ENCODE data around the gene PAPPA.

The PAPPA gene

DNA sequence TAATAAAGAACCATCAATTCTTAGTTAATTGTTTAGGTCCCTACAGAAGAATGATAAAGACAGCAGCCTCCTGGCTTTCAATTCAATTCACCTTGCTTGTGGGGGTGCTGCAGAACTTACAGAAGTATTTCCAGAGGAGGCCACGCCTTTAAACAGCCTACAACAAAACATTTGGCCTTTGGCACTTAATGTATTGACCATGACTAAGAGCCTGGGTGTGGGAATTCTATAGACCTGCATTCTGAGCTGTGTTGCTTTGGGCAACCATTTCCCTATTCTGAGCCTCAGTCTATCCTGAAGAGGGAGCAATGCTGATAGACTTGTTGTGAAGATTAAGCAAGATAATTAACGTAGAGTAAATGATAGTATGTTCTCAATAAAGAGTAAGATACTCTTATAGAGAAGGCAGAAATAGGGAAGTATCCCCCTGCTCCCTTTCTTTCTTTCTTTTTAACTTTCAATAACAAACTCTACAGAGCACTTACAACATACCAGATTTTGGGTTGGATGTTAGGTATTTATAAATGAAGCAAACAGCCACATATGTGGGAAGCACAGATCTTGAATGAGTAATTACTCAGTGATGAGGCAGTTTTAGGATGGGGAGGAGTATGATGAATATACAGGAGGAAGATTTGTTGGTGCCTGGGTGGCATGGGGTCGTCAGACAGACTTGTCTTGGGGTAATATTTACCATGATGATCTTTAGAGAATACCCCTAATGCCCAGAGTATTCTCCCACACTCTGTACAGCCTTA is 28.4 kb downstream of the PAPPA start:
- Histone ChIP-seq H3K9me3 (ENCODE audit: low read depth, low read length) (no peaks in the 10 kb centered on the region), H3K4me3 (no peak overlapping the region), H3K9ac (ENCODE audit: insufficient read length) (no peak overlapping the region), H3K36me3 (ENCODE audit: insufficient read depth, low read length) (peaks cover 88% of the 10 kb centered on the region), H3K27ac (peak overlapping the region; percentile 42)
- TF ChIP-seq POLR2AphosphoS5 (IDR thresholded peaks at IDR 0.05; ENCODE audit: borderline replicate concordance, low read depth, low read length), result no peak
- no peak for TF ChIP-seq FOXP2 (optimal IDR thresholded peaks at IDR 0.05; ENCODE audit: control extremely low read depth, extremely low read length, insufficient read depth)
- TF ChIP-seq EZH2 (IDR thresholded peaks at IDR 0.05), result no peak
- no peak for DNase-seq (ENCODE audit: low read depth, low spot score)

- H3K36me3 ChIP-seq (ENCODE audit: insufficient read depth, low read length), result peaks cover 88% of the 10 kb centered on the region
- TF ChIP-seq POLR2AphosphoS5 (IDR thresholded peaks at IDR 0.05; ENCODE audit: borderline replicate concordance, low read depth, low read length) (no peak), FOXP2 (optimal IDR thresholded peaks at IDR 0.05; ENCODE audit: control extremely low read depth, extremely low read length, insufficient read depth) (no peak), EZH2 (IDR thresholded peaks at IDR 0.05) (no peak)
- H3K27ac ChIP-seq, result no peak overlapping the region; the same call in 1 of the 2 replicates
- H3K4me3 ChIP-seq, result no peak overlapping the region
- H3K9ac ChIP-seq (ENCODE audit: insufficient read length), result no peak overlapping the region
- no peaks in the 10 kb centered on the region for H3K9me3 ChIP-seq (ENCODE audit: low read depth, low read length)
- DNase-seq (ENCODE audit: low read depth, low spot score), result no peak
Observed at GRCh38 chr9:116182876-116183275, 29.3 kb downstream of the PAPPA start.

GRCh38 chr9:116187570-116188170 is 34.1 kb downstream of the PAPPA start:
- TF ChIP-seq POLR2AphosphoS5 (IDR thresholded peaks at IDR 0.05; ENCODE audit: borderline replicate concordance, low read depth, low read length), result no peak
- Histone ChIP-seq H3K36me3 (ENCODE audit: insufficient read depth, low read length) (peaks cover 95% of the 10 kb centered on the region), H3K9ac (ENCODE audit: insufficient read length) (no peak overlapping the region), H3K27ac (no peak overlapping the region), H3K4me3 (no peak overlapping the region), H3K9me3 (ENCODE audit: low read depth, low read length) (no peaks in the 10 kb centered on the region)
- no peak for DNase-seq (ENCODE audit: low read depth, low spot score)

- Histone ChIP-seq H3K9me3 (ENCODE audit: low read depth, low read length) (no peaks in the 10 kb centered on the region), H3K36me3 (ENCODE audit: insufficient read depth, low read length) (peaks cover 97% of the 10 kb centered on the region), H3K9ac (ENCODE audit: insufficient read length) (no peak overlapping the region), H3K27ac (no peak overlapping the region), H3K4me3 (no peak overlapping the region)
- no peak for DNase-seq (ENCODE audit: low read depth, low spot score)
- TF ChIP-seq EZH2 (IDR thresholded peaks at IDR 0.05), result no peak
- no peak for TF ChIP-seq POLR2AphosphoS5 (IDR thresholded peaks at IDR 0.05; ENCODE audit: borderline replicate concordance, low read depth, low read length)
- no peak for TF ChIP-seq FOXP2 (optimal IDR thresholded peaks at IDR 0.05; ENCODE audit: control extremely low read depth, extremely low read length, insufficient read depth)
Observed at GRCh38 chr9:116189683-116190082, 36.1 kb downstream of the PAPPA start.

GRCh38 chr9:116190637-116191396 is 37.2 kb downstream of the PAPPA start:
- H3K4me3 ChIP-seq, result no peak overlapping the region
- H3K9me3 ChIP-seq (ENCODE audit: low read depth, low read length), result no peaks in the 10 kb centered on the region
- TF ChIP-seq EZH2 (IDR thresholded peaks at IDR 0.05) (no peak), POLR2AphosphoS5 (IDR thresholded peaks at IDR 0.05; ENCODE audit: borderline replicate concordance, low read depth, low read length) (no peak), FOXP2 (optimal IDR thresholded peaks at IDR 0.05; ENCODE audit: control extremely low read depth, extremely low read length, insufficient read depth) (no peak)
- DNase-seq (ENCODE audit: low read depth, low spot score), result no peak
- H3K36me3 ChIP-seq (ENCODE audit: insufficient read depth, low read length), result peaks cover 97% of the 10 kb centered on the region
- H3K27ac ChIP-seq, result peak overlapping the region; percentile 51
- no peak overlapping the region for H3K9ac ChIP-seq (ENCODE audit: insufficient read length)

GRCh38 chr9:116191576-116192415 is 38.2 kb downstream of the PAPPA start:
- no peaks in the 10 kb centered on the region for H3K9me3 ChIP-seq (ENCODE audit: low read depth, low read length)
- no peak for DNase-seq (ENCODE audit: low read depth, low spot score)
- H3K36me3 ChIP-seq (ENCODE audit: insufficient read depth, low read length), result peaks cover 99% of the 10 kb centered on the region
- no peak overlapping the region for H3K4me3 ChIP-seq
- H3K27ac ChIP-seq, result peak overlapping the region; percentile 48
- TF ChIP-seq EZH2 (IDR thresholded peaks at IDR 0.05), result no peak
- no peak for TF ChIP-seq POLR2AphosphoS5 (IDR thresholded peaks at IDR 0.05; ENCODE audit: borderline replicate concordance, low read depth, low read length)
- no peak for TF ChIP-seq FOXP2 (optimal IDR thresholded peaks at IDR 0.05; ENCODE audit: control extremely low read depth, extremely low read length, insufficient read depth)
- H3K9ac ChIP-seq (ENCODE audit: insufficient read length), result no peak overlapping the region

GRCh38 chr9:116193636-116194035 is 40.0 kb downstream of the PAPPA start:
- no peak for DNase-seq (ENCODE audit: low read depth, low spot score)
- Histone ChIP-seq H3K36me3 (ENCODE audit: insufficient read depth, low read length) (peaks cover 99% of the 10 kb centered on the region), H3K4me3 (no peak overlapping the region), H3K27ac (peak overlapping the region; percentile 26; the same call in 1 of the 2 replicates), H3K9me3 (ENCODE audit: low read depth, low read length) (no peaks in the 10 kb centered on the region), H3K9ac (ENCODE audit: insufficient read length) (no peak overlapping the region)
- TF ChIP-seq EZH2 (IDR thresholded peaks at IDR 0.05), result no peak
- TF ChIP-seq POLR2AphosphoS5 (IDR thresholded peaks at IDR 0.05; ENCODE audit: borderline replicate concordance, low read depth, low read length), result no peak
- no peak for TF ChIP-seq FOXP2 (optimal IDR thresholded peaks at IDR 0.05; ENCODE audit: control extremely low read depth, extremely low read length, insufficient read depth)
